HEK293 (cell line): Measurements from ENCODE around the gene YY2.

Experiments
- ATF2 ChIP-seq: fragments of 450-650 bp; formaldehyde crosslinking; IDR thresholded peaks from 2 replicates; pipeline ENCODE4 v1.5.1; 2016; ENCODE audit warnings: missing biosample characterization, missing genetic modification characterization, low read depth
- HOXD13 ChIP-seq: sonication (generic); formaldehyde crosslinking; IDR thresholded peaks from 2 replicates; pipeline ENCODE4 v1.8.0; 2022; ENCODE audit warnings: missing genetic modification reagents, borderline replicate concordance
- SCRT2 ChIP-seq: fragments of 450-650 bp; formaldehyde crosslinking; IDR thresholded peaks from 2 replicates; pipeline ENCODE4 v1.5.1; 2016; ENCODE audit warnings: missing biosample characterization, missing genetic modification characterization
- SP2 ChIP-seq: fragments of 450-650 bp; formaldehyde crosslinking; IDR thresholded peaks from 2 replicates; pipeline ENCODE4 v1.5.1; 2016; ENCODE audit warnings: missing biosample characterization, missing genetic modification characterization
- YY2 ChIP-seq: fragments of 450-650 bp; formaldehyde crosslinking; IDR thresholded peaks from 2 replicates; pipeline ENCODE4 v1.5.1; 2016; ENCODE audit warnings: missing biosample characterization, missing genetic modification characterization
- ZBTB11 ChIP-seq: fragments of 450-650 bp; formaldehyde crosslinking; conservative IDR thresholded peaks from 2 replicates; pipeline ENCODE4 v1.5.1; 2016; ENCODE audit warnings: low read depth, missing biosample characterization, missing genetic modification characterization
- ZFP37 ChIP-seq: fragments of 450-650 bp; formaldehyde crosslinking; IDR thresholded peaks from 2 replicates; pipeline ENCODE4 v1.5.1; 2016; ENCODE audit warnings: missing biosample characterization, missing genetic modification characterization
- ZFP69B ChIP-seq: fragments of 450-650 bp; formaldehyde crosslinking; IDR thresholded peaks from 2 replicates; pipeline ENCODE4 v1.5.1; 2016; ENCODE audit warnings: missing biosample characterization, missing genetic modification characterization
- ZNF19 ChIP-seq: fragments of 450-650 bp; formaldehyde crosslinking; IDR thresholded peaks from 2 replicates; pipeline ENCODE4; 2016; ENCODE audit warnings: missing biosample characterization, missing genetic modification characterization, low read depth
- ZNF26 ChIP-seq: fragments of 450-650 bp; formaldehyde crosslinking; IDR thresholded peaks from 2 replicates; pipeline ENCODE4 v1.5.1; 2016; ENCODE audit warnings: missing biosample characterization, missing genetic modification characterization
- ZNF324 ChIP-seq: fragments of 450-650 bp; formaldehyde crosslinking; IDR thresholded peaks from 2 replicates; pipeline ENCODE4 v1.5.1; 2016; ENCODE audit warnings: missing biosample characterization, missing genetic modification characterization
- ZNF362 ChIP-seq: fragments of 450-650 bp; formaldehyde crosslinking; IDR thresholded peaks from 2 replicates; pipeline ENCODE4 v1.5.1; 2016; ENCODE audit warnings: missing biosample characterization, missing genetic modification characterization
- ZNF513 ChIP-seq: fragments of 450-650 bp; IDR thresholded peaks from 2 replicates; pipeline ENCODE4 v1.5.1; 2018; ENCODE audit warnings: missing biosample characterization, missing genetic modification characterization
- ZNF558 ChIP-seq: fragments of 450-650 bp; formaldehyde crosslinking; IDR thresholded peaks from 2 replicates; pipeline ENCODE4 v1.5.1; 2016; ENCODE audit warnings: missing biosample characterization, missing genetic modification characterization
- ZNF645 ChIP-seq: fragments of 450-650 bp; formaldehyde crosslinking; IDR thresholded peaks from 2 replicates; pipeline ENCODE4; 2016; ENCODE audit warnings: missing biosample characterization, missing genetic modification characterization
- ZNF660 ChIP-seq: fragments of 450-650 bp; IDR thresholded peaks from 2 replicates; pipeline ENCODE4 v1.5.1; 2018; ENCODE audit warnings: missing biosample characterization, mild to moderate bottlenecking, missing genetic modification characterization
- ZSCAN4 ChIP-seq: fragments of 450-650 bp; formaldehyde crosslinking; IDR thresholded peaks from 2 replicates; pipeline ENCODE4 v1.5.1; 2017; ENCODE audit warnings: missing biosample characterization, missing genetic modification characterization
- TF ChIP-seq, protein P1 (sequence below): fragments of 450-650 bp; formaldehyde crosslinking; IDR thresholded peaks from 2 replicates; pipeline ENCODE4 v1.5.1; 2016; ENCODE audit warnings: missing biosample characterization, missing genetic modification characterization, borderline replicate concordance
- TF ChIP-seq, protein P2 (sequence below): fragments of 450-650 bp; formaldehyde crosslinking; IDR thresholded peaks from 2 replicates; pipeline ENCODE4 v1.5.1; 2016; ENCODE audit warnings: missing biosample characterization, missing genetic modification characterization
- TF ChIP-seq, protein P3 (sequence below): fragments of 450-650 bp; formaldehyde crosslinking; IDR thresholded peaks from 2 replicates; pipeline ENCODE4 v1.5.1; 2016; ENCODE audit warnings: missing biosample characterization, missing genetic modification characterization

The YY2 gene

GRCh38 chrX:21806691-21807090, 49.1 kb upstream of the YY2 start (continued):
- TF ChIP-seq ZNF660 (tag by site-specific recombination): peak; percentile 84
- TF ChIP-seq ZFP37 (tag by site-specific recombination): peak; percentile 91
- peak; percentile 87; the same call in 1 of the 2 replicates for TF ChIP-seq ZNF558
- TF ChIP-seq SP2: 0 out of 2 replicates have a peak, but pooled peaks have one; percentile 26
- TF ChIP-seq ZNF324 (tag by site-specific recombination): peak; percentile 93
- peak; percentile 97 for TF ChIP-seq ATF2 (tag by site-specific recombination)
- TF ChIP-seq, protein P1, sequence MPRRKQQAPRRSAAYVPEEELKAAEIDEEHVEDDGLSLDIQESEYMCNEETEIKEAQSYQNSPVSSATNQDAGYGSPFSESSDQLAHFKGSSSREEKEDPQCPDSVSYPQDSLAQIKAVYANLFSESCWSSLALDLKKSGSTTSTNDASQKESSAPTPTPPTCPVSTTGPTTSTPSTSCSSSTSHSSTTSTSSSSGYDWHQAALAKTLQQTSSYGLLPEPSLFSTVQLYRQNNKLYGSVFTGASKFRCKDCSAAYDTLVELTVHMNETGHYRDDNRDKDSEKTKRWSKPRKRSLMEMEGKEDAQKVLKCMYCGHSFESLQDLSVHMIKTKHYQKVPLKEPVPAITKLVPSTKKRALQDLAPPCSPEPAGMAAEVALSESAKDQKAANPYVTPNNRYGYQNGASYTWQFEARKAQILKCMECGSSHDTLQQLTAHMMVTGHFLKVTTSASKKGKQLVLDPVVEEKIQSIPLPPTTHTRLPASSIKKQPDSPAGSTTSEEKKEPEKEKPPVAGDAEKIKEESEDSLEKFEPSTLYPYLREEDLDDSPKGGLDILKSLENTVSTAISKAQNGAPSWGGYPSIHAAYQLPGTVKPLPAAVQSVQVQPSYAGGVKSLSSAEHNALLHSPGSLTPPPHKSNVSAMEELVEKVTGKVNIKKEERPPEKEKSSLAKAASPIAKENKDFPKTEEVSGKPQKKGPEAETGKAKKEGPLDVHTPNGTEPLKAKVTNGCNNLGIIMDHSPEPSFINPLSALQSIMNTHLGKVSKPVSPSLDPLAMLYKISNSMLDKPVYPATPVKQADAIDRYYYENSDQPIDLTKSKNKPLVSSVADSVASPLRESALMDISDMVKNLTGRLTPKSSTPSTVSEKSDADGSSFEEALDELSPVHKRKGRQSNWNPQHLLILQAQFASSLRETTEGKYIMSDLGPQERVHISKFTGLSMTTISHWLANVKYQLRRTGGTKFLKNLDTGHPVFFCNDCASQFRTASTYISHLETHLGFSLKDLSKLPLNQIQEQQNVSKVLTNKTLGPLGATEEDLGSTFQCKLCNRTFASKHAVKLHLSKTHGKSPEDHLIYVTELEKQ: peak; percentile 88
- peak; percentile 93 for TF ChIP-seq ZNF513 (tag by site-specific recombination)
- peak; percentile 58 for TF ChIP-seq SCRT2 (tag by site-specific recombination)
- TF ChIP-seq, protein P2, sequence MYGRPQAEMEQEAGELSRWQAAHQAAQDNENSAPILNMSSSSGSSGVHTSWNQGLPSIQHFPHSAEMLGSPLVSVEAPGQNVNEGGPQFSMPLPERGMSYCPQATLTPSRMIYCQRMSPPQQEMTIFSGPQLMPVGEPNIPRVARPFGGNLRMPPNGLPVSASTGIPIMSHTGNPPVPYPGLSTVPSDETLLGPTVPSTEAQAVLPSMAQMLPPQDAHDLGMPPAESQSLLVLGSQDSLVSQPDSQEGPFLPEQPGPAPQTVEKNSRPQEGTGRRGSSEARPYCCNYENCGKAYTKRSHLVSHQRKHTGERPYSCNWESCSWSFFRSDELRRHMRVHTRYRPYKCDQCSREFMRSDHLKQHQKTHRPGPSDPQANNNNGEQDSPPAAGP: peak; percentile 69; the same call in 1 of the 2 replicates
- 0 out of 2 replicates have a peak, but pooled peaks have one; percentile 51 for TF ChIP-seq YY2
- TF ChIP-seq ZSCAN4 (tag by site-specific recombination): peak; percentile 55; the same call in 1 of the 2 replicates
- peak; percentile 96 for TF ChIP-seq ZNF362
- TF ChIP-seq HOXD13 (CRISPR knock-in tag): no peak
- no peak for TF ChIP-seq ZNF645 (tag by site-specific recombination)
- TF ChIP-seq ZNF19 (tag by site-specific recombination): no peak
- TF ChIP-seq ZNF26: peak; percentile 13; the same call in 1 of the 2 replicates
- peak; percentile 41; the same call in 1 of the 2 replicates for TF ChIP-seq ZFP69B (tag by site-specific recombination)
- TF ChIP-seq ZBTB11 (tag by site-specific recombination): no peak
- TF ChIP-seq, protein P3, sequence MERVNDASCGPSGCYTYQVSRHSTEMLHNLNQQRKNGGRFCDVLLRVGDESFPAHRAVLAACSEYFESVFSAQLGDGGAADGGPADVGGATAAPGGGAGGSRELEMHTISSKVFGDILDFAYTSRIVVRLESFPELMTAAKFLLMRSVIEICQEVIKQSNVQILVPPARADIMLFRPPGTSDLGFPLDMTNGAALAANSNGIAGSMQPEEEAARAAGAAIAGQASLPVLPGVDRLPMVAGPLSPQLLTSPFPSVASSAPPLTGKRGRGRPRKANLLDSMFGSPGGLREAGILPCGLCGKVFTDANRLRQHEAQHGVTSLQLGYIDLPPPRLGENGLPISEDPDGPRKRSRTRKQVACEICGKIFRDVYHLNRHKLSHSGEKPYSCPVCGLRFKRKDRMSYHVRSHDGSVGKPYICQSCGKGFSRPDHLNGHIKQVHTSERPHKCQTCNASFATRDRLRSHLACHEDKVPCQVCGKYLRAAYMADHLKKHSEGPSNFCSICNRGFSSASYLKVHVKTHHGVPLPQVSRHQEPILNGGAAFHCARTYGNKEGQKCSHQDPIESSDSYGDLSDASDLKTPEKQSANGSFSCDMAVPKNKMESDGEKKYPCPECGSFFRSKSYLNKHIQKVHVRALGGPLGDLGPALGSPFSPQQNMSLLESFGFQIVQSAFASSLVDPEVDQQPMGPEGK: peak; percentile 67; the same call in 1 of the 2 replicates
